HG03095 (cell line): ENCODE data around the gene CTDSP1.

Experiments used
- ATAC-seq: cut with Tn5 transposase; IDR thresholded peaks from one replicate; pipeline ENCODE4 v1.9.1; 2021; ENCODE audit warnings: moderate library complexity; ENCODE audit not compliant: unreplicated experiment

The CTDSP1 gene

DNA sequence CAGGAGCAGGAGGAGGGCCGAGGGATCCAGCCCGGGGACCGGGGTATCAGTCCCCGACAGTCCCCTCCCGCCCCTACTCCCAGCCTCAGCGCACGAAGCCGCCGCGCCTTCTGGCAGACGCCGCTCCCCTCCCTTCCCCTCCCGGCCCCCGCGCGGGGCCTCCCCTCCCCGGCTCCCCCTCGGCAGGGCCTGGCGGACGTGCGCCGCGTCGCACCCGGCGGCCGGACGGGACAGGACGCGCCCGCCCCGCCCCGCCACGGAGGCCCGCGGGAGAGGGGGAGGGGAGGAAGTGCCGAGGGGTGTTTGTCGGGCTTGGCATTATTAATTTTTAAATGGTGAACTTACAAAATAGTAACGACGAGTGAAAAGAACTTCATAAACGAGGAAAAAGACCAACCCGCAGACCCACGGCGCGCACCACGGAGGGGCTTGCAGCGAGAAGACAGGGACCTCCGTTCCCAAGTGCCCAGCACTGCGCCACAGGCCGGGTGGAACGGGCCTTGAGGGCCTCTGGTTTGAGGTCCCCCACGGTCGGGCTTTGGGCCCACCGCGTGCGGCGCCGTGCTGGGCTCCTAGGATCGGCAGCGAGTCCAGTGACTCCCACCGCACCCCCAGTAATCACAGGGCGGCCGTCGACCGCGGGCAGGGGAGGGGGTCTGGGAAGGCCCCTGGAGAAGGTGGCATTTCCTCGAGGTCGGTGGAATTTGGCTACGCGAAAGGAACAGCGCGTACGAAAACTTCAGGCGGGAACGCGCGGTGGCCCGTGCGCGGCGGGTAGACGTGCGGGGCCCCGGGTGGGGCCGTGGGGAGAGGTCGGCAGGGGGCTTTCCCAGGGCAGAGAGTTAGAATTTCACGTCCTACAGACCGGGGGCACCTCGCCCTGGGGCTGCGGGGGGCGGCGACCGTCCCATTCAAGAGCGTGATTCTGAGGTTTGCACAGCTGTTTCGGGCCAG is 954 bp upstream of the CTDSP1 start:
- peak; percentile 31 for ATAC-seq

DNA sequence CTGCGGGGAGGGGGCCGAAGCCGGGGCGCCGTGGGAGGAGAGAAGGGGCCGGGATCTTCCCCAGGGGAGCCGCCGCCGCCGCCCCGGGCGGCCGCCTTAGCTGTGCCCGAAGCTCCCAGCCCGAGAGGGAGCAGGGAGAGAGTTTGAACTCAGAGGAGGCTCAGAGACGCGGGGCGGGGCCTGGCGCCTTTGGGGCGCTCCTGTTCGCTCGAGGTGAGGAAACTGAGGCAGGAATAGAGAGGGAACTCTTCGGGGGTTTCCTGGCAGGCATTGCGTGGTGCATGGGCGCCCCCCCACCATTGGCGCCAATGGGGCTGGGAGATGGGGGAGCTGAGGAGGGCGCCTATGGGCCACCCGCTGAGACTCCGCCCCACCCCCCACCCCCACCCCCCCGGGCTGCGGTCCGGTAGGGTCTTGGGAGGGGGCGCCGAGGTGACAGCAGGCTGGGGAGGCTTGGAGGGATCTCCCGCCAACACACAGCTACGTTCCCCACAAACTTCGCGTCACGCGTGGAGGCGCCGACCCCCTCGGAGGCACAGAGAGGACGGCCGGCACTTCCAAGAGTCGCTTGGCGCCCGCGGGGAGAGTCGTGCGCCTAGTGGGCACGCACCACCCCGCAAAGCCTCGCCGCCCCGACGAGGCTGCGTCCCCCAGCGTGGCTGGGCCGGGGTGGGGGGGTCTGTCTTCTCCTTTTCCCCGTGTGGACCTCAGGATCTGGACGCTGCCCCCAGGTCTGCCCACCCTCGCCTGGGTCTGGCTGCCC is 680 bp downstream of the CTDSP1 start:
- ATAC-seq: no peak

- no peak for ATAC-seq
Observed at GRCh38 chr2:218400930-218401881, 1.5 kb downstream of the CTDSP1 start.

- ATAC-seq: no peak
Observed at GRCh38 chr2:218401890-218402289, 2.2 kb downstream of the CTDSP1 start.

DNA sequence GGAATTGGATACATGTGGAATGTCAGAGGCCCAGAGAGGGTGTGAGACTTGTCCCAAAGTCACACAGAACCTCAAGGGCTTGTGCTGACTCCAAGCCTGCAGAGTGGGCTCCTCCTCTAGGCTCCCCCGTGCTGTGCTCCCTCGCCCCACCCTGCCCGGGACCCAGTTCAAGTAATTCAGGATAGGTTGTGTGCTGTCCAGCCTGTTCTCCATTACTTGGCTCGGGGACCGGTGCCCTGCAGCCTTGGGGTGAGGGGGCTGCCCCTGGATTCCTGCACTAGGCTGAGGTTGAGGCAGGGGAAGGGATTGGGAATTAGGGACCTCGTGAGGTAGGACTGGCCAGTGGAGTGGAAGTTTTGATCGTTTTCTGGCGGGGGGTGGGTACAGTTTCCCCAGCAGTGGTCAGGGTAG is 2.8 kb downstream of the CTDSP1 start:
- no peak for ATAC-seq

GRCh38 chr2:218402911-218403411 is 3.3 kb downstream of the CTDSP1 start:
- ATAC-seq: no peak

DNA sequence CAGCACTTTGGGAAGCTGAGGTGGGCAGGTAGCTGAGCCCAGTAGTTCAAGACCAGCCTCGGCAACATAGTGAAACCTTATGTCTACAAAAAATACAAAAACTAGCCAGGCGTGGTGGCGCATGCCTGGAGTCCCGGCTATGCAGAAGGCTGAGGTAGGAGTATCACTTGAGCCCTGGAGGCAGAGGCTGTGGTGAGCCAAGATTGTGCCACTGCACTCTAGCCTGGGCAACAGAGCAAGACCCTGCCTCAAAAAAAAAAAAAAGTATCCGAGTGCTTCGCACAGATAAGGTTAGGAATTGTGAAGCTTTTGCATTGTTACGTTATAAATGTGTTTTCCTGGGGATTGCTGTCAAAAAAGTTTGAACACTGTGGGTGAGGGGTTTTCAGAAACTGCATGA is 4.1 kb downstream of the CTDSP1 start:
- no peak for ATAC-seq

DNA sequence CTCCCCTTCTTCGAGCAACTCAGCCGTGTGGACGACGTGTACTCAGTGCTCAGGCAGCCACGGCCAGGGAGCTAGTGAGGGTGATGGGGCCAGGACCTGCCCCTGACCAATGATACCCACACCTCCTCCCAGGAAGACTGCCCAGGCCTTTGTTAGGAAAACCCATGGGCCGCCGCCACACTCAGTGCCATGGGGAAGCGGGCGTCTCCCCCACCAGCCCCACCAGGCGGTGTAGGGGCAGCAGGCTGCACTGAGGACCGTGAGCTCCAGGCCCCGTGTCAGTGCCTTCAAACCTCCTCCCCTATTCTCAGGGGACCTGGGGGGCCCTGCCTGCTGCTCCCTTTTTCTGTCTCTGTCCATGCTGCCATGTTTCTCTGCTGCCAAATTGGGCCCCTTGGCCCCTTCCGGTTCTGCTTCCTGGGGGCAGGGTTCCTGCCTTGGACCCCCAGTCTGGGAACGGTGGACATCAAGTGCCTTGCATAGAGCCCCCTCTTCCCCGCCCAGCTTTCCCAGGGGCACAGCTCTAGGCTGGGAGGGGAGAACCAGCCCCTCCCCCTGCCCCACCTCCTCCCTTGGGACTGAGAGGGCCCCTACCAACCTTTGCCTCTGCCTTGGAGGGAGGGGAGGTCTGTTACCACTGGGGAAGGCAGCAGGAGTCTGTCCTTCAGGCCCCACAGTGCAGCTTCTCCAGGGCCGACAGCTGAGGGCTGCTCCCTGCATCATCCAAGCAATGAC is 4.8 kb downstream of the CTDSP1 start:
- ATAC-seq: no peak

DNA sequence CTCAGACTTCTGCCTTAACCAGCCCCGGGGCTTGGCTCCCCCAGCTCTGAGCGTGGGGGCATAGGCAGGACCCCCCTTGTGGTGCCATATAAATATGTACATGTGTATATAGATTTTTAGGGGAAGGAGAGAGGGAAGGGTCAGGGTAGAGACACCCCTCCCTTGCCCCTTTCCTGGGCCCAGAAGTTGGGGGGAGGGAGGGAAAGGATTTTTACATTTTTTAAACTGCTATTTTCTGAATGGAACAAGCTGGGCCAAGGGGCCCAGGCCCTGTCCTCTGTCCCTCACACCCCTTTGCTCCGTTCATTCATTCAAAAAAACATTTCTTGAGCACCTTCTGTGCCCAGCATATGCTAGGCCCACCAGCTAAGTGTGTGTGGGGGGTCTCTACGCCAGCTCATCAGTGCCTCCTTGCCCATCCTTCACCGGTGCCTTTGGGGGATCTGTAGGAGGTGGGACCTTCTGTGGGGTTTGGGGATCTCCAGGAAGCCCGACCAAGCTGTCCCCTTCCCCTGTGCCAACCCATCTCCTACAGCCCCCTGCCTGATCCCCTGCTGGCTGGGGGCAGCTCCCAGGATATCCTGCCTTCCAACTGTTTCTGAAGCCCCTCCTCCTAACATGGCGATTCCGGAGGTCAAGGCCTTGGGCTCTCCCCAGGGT is 5.5 kb downstream of the CTDSP1 start:
- ATAC-seq: no peak

DNA sequence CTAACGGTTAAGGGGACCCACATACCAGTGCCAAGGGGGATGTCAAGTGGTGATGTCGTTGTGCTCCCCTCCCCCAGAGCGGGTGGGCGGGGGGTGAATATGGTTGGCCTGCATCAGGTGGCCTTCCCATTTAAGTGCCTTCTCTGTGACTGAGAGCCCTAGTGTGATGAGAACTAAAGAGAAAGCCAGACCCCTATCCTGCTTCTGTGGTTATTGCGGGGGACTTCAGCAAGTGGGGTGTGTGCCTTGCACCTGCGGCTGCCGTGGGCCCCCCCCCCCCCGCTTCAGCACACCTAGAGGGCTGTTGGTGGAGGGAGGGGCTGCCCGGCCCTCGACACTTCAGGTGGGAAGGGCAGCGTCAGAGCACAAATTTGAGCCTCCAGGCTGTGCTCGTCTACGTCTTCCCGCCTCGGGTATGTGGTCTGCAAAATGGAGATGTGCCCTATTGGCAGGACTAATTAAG is 6.1 kb downstream of the CTDSP1 start:
- ATAC-seq: peak; percentile 14

DNA sequence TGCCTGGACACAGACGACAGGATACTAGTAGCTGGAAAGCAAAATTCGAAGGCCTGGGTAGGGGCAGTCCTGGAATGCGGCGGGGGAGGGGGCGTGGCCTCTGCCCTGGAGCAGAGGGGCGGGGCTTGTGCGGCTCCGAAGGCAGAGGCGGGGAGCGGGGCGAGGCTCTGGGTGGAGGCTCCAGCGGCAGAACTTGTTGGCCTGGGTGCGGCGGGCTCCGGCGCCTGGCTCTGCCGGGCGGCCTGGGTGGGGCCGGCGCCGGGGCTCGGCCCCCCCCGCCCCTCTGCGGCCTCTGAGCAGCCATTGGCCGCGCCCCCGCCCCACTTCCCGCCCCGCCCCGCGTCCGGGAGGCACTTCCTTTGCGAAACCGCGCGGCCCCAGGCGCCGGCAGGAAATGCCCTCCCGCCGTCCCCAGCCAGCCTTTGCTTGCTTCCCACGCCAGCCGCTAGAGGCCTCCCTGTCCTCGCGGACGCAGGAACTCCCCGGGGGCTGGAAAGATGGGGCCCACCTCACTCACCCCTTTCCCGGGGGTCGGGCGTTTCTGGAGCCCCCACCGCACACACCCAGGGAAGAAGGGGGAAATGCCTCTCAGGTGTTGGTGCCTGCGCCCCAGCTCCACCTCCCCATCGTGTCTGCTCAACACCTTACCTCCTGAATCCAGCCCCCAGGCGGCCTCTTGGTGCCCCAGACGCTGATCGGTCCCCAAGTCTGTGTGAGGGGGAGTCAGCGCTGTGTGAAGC is 6.7 kb downstream of the CTDSP1 start:
- ATAC-seq: peak; percentile 73

GRCh38 chr2:218406949-218407618 is 7.4 kb downstream of the CTDSP1 start:
- ATAC-seq: no peak

DNA sequence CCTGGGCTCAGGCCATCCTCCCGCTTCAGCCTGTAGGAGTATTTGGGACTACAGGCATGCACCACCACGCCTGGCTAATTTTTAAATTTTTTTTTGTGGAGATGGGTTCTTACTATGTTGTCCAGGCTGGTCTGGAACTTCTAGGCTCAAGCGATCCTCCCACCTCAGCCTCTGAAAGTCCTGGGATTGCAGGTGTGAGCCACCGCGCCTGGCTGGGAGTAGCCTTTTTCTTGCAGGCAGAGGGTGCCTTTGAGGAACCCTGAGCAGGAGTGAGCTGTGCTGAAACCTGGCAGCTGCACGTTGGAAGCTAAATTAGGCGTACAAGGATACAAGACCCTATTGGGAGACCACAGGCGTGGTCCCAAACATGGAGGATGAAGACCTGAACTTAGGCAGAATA is 8.0 kb downstream of the CTDSP1 start:
- no peak for ATAC-seq

- ATAC-seq: no peak
Observed at GRCh38 chr2:218418321-218418716, 18.7 kb downstream of the CTDSP1 start.

DNA sequence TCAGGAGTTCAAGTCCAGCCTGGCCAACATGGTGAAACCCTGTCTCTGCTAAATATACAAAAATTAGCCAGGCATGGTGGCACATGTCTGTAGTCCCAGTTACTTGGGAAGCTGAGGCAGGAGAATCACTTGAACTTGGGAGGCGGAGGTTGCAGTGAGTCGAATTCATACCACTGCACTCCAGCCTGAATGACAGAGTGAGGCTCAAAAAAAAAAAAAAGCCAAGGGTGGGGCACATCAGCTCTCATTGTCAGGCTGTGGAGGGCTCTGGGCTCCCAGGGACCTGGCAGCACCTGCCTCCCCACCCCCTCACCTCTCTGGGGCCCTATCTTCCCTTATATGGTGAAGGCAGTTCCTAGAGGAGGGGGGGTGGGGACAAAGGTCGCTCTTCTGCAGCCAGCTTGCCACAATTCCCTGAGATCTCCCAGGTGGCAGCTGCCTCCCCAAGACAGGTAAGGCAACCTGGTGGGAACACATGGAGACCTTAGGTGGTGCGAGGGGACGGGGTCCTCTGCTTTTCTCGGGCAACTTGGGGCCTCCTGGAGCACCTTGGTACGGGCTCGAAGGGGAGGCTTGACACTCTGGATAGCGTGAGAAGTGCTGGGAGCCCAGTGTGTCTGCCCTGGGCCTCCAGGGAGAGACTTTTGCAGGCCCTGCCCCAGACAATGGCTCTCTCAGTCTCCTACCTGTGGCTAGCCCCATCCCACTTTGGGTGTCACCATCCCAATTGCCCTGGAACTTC is 19.2 kb downstream of the CTDSP1 start, which contains the start of gene VIL1:
Gene VIL1 (plus strand): TSS at position 407 of the 742 bp plus-strand sequence. CDS start 4,656 bp downstream, outside the sequence.
- no peak for ATAC-seq

DNA sequence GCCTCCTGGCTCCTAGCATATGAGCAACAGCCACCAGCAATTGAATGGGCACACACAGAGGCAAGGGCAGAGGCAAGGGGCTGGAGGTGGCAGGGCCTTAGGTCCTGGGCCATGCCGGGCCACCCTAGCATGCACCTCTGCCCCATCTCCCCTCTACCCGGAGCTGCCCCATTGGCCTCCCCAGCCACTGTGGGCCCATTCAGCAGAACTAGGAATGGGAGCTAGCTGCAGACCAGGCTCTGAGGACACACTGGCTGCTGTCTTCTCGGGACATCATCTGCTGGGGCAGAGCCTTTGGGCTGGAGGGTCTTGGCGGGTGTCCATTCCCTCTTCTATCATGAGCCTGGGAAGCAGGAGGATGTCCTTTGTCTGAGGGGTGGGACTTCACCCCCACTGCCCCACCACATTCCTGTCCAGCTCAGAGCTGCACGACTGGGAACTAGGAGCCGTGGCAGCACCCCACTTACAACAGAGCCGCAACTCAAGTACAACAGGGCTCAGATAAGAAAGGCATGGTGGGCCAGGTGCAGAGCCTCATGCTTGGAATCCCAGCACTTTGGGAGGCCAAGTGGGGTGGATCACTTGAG is 20.1 kb downstream of the CTDSP1 start:
- ATAC-seq: no peak

- no peak for ATAC-seq
Observed at GRCh38 chr2:218421027-218421426, 21.4 kb downstream of the CTDSP1 start.
